H1 (cell line): ENCODE measurements around the gene EGF.

ENCODE experiments used
- CTBP2 ChIP-seq: IDR thresholded peaks from 2 replicates; pipeline ENCODE4 v1.7.0; 2011; ENCODE audit warnings: borderline replicate concordance, mild to moderate bottlenecking, moderate library complexity, mixed read lengths, low read length; ENCODE audit not compliant: insufficient read depth, insufficient read length
- EP300 ChIP-seq, 2 experiments: IDR thresholded peaks; 1 replicate in 1 of 2; 2 replicates in 1 of 2; pipeline ENCODE4 v1.6.1; 2011 to 2012; ENCODE audit warnings: low read depth in 2 of 2, low read length in 2 of 2, mild to moderate bottlenecking in 2 of 2, borderline replicate concordance in 1 of 2, inconsistent platforms in 1 of 2, moderate library complexity in 1 of 2
- GABPA ChIP-seq: IDR thresholded peaks from 2 replicates; pipeline ENCODE4 v1.6.1; 2011; ENCODE audit warnings: mild to moderate bottlenecking, low read length, moderate library complexity, borderline replicate concordance; ENCODE audit not compliant: insufficient read depth
- JUND ChIP-seq: IDR thresholded peaks from 2 replicates; pipeline ENCODE4 v1.6.1; 2011; ENCODE audit warnings: mild to moderate bottlenecking, improper control_type of control experiment, low read length
- POLR2A ChIP-seq, 2 experiments: IDR thresholded peaks; 1 replicate in 1 of 2; 2 replicates in 1 of 2; pipeline ENCODE4 v1.6.1; 2011; ENCODE audit warnings: low read depth in 2 of 2, low read length in 2 of 2, mild to moderate bottlenecking in 2 of 2; ENCODE audit errors: control extremely low read depth in 1 of 2
- POLR2AphosphoS5 ChIP-seq: IDR thresholded peaks from 2 replicates; pipeline ENCODE4 v1.6.1; 2011; ENCODE audit warnings: low read depth, low read length
- RAD21 ChIP-seq, 2 experiments: IDR thresholded peaks in 1 of 2; conservative IDR thresholded peaks in 1 of 2; 2 replicates each; pipeline ENCODE4 v1.6.1; 2011; ENCODE audit warnings: low read depth in 2 of 2, low read length in 2 of 2, improper control_type of control experiment in 1 of 2, inconsistent platforms in 1 of 2, mild to moderate bottlenecking in 1 of 2, moderate library complexity in 1 of 2
- SP1 ChIP-seq: IDR thresholded peaks from 2 replicates; pipeline ENCODE4 v1.6.1; 2011; ENCODE audit warnings: low read depth, low read length
- SP2 ChIP-seq: IDR thresholded peaks from 2 replicates; pipeline ENCODE4 v1.6.1; 2012; ENCODE audit warnings: mild to moderate bottlenecking, low read length, inconsistent platforms
- TEAD4 ChIP-seq: IDR thresholded peaks from 2 replicates; pipeline ENCODE4 v1.6.1; 2012; ENCODE audit warnings: low read depth, low read length, inconsistent platforms, mixed read lengths
- YY1 ChIP-seq: IDR thresholded peaks from 2 replicates; pipeline ENCODE4 v1.6.1; 2011; ENCODE audit warnings: low read depth, mild to moderate bottlenecking, low read length
- TF ChIP-seq, protein P1 (sequence below): IDR thresholded peaks from 2 replicates; pipeline ENCODE4 v1.6.1; 2012; ENCODE audit warnings: low read length, inconsistent platforms
- TF ChIP-seq, protein P2 (sequence below), 3 experiments: IDR thresholded peaks; 1 replicate in 2 of 3; 2 replicates in 1 of 3; pipeline versions ENCODE4 v1.5.1 to v1.6.1; 2011; ENCODE audit warnings: low read length in 3 of 3, mild to moderate bottlenecking in 3 of 3, inconsistent platforms in 2 of 3, low read depth in 1 of 3, moderate library complexity in 1 of 3; ENCODE audit not compliant: insufficient read depth in 1 of 3; ENCODE audit errors: control extremely low read depth in 1 of 3
- TF ChIP-seq, protein P3 (sequence below): IDR thresholded peaks from 2 replicates; pipeline ENCODE4 v1.6.1; 2012; ENCODE audit warnings: inconsistent platforms

DNA sequence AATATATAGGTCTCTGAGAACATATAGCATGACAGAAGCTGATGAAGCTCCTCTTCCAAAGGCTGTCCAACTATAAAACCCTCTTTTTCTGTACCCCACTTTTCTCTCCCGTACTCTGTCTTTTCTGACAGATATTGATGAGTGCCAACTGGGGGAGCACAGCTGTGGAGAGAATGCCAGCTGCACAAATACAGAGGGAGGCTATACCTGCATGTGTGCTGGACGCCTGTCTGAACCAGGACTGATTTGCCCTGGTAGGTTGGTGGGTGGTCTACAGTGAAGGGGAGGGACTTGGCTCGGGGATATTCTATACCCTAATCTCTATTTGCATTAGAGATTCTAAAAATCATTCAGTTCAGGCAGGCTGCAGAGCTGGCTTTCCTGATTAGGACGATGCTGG lies 80.4 kb downstream of the EGF start:
- TF ChIP-seq, protein P1, sequence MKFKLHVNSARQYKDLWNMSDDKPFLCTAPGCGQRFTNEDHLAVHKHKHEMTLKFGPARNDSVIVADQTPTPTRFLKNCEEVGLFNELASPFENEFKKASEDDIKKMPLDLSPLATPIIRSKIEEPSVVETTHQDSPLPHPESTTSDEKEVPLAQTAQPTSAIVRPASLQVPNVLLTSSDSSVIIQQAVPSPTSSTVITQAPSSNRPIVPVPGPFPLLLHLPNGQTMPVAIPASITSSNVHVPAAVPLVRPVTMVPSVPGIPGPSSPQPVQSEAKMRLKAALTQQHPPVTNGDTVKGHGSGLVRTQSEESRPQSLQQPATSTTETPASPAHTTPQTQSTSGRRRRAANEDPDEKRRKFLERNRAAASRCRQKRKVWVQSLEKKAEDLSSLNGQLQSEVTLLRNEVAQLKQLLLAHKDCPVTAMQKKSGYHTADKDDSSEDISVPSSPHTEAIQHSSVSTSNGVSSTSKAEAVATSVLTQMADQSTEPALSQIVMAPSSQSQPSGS: no peak
- TF ChIP-seq, protein P2, sequence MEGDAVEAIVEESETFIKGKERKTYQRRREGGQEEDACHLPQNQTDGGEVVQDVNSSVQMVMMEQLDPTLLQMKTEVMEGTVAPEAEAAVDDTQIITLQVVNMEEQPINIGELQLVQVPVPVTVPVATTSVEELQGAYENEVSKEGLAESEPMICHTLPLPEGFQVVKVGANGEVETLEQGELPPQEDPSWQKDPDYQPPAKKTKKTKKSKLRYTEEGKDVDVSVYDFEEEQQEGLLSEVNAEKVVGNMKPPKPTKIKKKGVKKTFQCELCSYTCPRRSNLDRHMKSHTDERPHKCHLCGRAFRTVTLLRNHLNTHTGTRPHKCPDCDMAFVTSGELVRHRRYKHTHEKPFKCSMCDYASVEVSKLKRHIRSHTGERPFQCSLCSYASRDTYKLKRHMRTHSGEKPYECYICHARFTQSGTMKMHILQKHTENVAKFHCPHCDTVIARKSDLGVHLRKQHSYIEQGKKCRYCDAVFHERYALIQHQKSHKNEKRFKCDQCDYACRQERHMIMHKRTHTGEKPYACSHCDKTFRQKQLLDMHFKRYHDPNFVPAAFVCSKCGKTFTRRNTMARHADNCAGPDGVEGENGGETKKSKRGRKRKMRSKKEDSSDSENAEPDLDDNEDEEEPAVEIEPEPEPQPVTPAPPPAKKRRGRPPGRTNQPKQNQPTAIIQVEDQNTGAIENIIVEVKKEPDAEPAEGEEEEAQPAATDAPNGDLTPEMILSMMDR (IDR thresholded peaks at IDR 0.05; ENCODE audit: control extremely low read depth in 1 of 3, insufficient read depth in 1 of 3, low read depth in 1 of 3, low read length in 3 of 3): no peak
- no peak for TF ChIP-seq EP300 (IDR thresholded peaks at IDR 0.05; ENCODE audit: borderline replicate concordance in 1 of 2, low read depth in 2 of 2, low read length in 2 of 2)
- TF ChIP-seq, protein P3, sequence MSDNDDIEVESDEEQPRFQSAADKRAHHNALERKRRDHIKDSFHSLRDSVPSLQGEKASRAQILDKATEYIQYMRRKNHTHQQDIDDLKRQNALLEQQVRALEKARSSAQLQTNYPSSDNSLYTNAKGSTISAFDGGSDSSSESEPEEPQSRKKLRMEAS: no peak
- TF ChIP-seq POLR2A (IDR thresholded peaks at IDR 0.05; ENCODE audit: control extremely low read depth in 1 of 2, low read depth in 2 of 2, low read length in 2 of 2): no peak
- no peak for TF ChIP-seq JUND
- no peak for TF ChIP-seq SP1
- no peak for TF ChIP-seq CTBP2
- no peak for TF ChIP-seq RAD21 (IDR thresholded peaks at IDR 0.05 in 1 of 2, conservative IDR thresholded peaks at IDR 0.05 in 1 of 2; ENCODE audit: low read depth in 2 of 2, low read length in 2 of 2)
- no peak for TF ChIP-seq SP2
- no peak for TF ChIP-seq GABPA
- no peak for TF ChIP-seq TEAD4
- TF ChIP-seq POLR2AphosphoS5: no peak
- TF ChIP-seq YY1: no peak
